ENCODE measurements around the gene THUMPD3. TPM values are rescaled to one million over a fixed set of nuclear protein-coding genes. Genes with fewer than 3 reads are reported as not detected.

Gene THUMPD3
- total and polyA plus RNA-seq, 11 donors: 25.3 to 65.5 (median 51.5) TPM

DNA sequence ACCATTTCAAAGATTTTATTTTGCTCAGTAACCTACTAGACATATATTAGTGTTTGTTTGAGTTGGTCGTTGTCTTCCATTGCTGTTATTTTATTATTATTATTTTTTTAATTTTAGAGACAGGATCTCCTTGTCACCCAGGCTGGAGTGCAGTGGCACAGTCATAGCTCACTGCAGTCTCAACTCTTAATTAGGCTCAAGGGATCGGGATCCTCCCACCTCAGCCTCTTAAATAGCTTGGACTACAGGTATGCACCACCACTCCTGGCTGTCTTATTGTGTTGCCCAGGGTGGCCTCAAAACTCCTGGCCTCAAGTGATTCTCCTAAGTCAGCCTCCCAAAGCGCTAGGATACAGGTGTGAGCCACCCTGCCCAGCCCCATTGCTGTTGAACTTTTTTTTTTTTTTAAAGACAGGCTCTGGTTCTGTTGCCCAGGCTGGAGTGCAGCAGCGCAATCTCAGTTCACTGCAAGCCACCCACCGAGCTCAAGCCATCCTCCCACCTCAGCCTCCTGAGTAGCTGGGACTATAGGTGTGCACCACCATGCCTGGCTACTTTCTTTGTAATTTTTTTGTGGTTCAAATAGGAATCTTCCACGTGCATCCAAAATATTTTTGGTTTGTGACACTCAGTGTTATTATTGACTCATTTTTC is 52.8 kb downstream of the THUMPD3 start:
- peak in 3 of 4 donors; percentile 6 to 39 (median 10) for ATAC-seq
- WGBS, 4 donors: 79 to 85% (median 82%) methylated on average over 6 of the region's 6 CpGs
- Histone ChIP-seq H3K36me3 (peaks cover 0 to 9% (median 0%) of the 10 kb centered on the region in 9 donors), H3K4me1 (peaks cover 1 to 81% (median 62%) of the 10 kb centered on the region in 12 donors), H3K4me3 (no peak overlapping the region), H3K27ac (peak overlapping the region in 3 of 12 donors; percentile 17 to 39 (median 22)), H3K9me3 (no peaks in the 10 kb centered on the region), H3K27me3 (no peaks in the 10 kb centered on the region)
- no peak for TF ChIP-seq CTCF (IDR thresholded peaks at IDR 0.05)
- TF ChIP-seq POLR2A (IDR thresholded peaks at IDR 0.05): no peak
- intact Hi-C loops (cut with DNase I): no loop called here
- no peak for DNase-seq

GRCh38 chr3:9416139-9416780 is 53.4 kb downstream of the THUMPD3 start:
- Histone ChIP-seq H3K27me3 (no peaks in the 10 kb centered on the region), H3K4me1 (peaks cover 6 to 81% (median 62%) of the 10 kb centered on the region in 12 donors), H3K27ac (peak overlapping the region in 5 of 12 donors; percentile 11 to 30 (median 20)), H3K4me3 (no peak overlapping the region), H3K9me3 (no peaks in the 10 kb centered on the region), H3K36me3 (peaks cover 0 to 9% (median 0%) of the 10 kb centered on the region in 9 donors)
- intact Hi-C loops (cut with DNase I): no loop called here
- 47 to 55% (median 52%) methylated on average over 3 of the region's 3 CpGs for WGBS, 4 donors
- DNase-seq: no peak
- peak in 3 of 4 donors; percentile 38 to 81 (median 53) for ATAC-seq
- TF ChIP-seq POLR2A (IDR thresholded peaks at IDR 0.05) (no peak), CTCF (IDR thresholded peaks at IDR 0.05) (no peak)

DNA sequence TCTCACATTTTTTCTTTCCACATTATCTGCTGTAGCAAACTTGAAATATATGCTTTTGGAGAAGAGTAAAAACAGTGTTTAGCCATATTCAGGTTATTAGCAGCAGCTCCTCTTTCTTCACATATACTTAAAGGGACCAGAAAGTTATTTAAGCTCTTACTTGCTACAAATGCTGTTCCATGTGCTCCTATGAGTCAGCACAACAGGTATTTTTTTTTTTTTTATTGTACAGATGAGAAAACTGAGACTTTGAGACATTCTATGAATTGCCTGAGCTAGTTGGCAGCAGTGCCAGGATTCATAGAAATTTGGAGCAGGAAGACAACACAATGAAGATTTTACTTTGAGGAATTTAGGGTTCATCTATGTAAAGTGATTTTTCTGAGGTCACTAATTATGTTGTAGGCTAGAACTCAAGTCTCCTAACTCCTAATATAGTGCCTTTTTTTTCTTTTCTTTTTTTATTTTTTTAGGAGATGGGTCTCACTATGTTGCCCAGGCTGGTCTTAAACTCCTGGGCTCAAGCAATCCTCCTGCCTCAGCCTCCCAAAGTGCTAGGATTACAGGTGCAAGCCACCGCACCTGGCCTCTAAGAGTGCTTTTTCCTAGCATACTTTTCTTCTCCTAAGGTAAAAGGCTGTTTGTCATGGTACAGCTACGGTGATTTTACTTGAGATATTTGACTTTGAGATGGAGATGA is 58.1 kb downstream of the THUMPD3 start:
- no peak overlapping the region for H3K4me3 ChIP-seq
- intact Hi-C loops (cut with DNase I): loop anchor here in 5 of 10 donors (5.0 to 10.0 kb wide), 3 partner anchors 59 to 69 kb away; partner anchors contain the start of gene THUMPD3 (in 1 of the 5)
- WGBS, 4 donors: 83 to 93% (median 90%) methylated on average over 2 of the region's 2 CpGs
- TF ChIP-seq POLR2A (IDR thresholded peaks at IDR 0.05) (no peak), CTCF (IDR thresholded peaks at IDR 0.05) (no peak)
- peaks cover 0 to 19% (median 14%) of the 10 kb centered on the region in 9 donors for H3K36me3 ChIP-seq
- no peak for ATAC-seq
- no peaks in the 10 kb centered on the region for H3K9me3 ChIP-seq
- H3K27me3 ChIP-seq: no peaks in the 10 kb centered on the region
- H3K4me1 ChIP-seq: peaks cover 12 to 82% (median 55%) of the 10 kb centered on the region in 12 donors
- no peak for DNase-seq
- peak overlapping the region in 4 of 12 donors; percentile 4 to 52 (median 24) for H3K27ac ChIP-seq
